CD4-positive, alpha-beta T cell (primary cell): ENCODE results near the gene LGALS8. TPM values are rescaled to one million over a fixed set of nuclear protein-coding genes. Genes with fewer than 3 reads are reported as not detected.

Experiments
- ATAC-seq: fragments of 200-7000 bp; cut with Tn5 transposase; one replicate; pipeline ENCODE4 v1.10.0; 2022; ENCODE audit warnings: mild to moderate bottlenecking; ENCODE audit not compliant: poor library complexity
- CTCF ChIA-PET: fragments of 350-600 bp; sonication (Branson Sonifier 250); formaldehyde crosslinking; loops from one replicate; lab custom pipeline; 2021; ENCODE audit warnings: antibody characterized with exemption, inconsistent platforms; lab: Charles Lee
- POLR2A ChIA-PET: fragments of 350-600 bp; sonication (Branson Sonifier 250); formaldehyde crosslinking; loops from one replicate; lab custom pipeline; 2021; ENCODE audit warnings: antibody characterized with exemption, inconsistent platforms; lab: Charles Lee
- DNase-seq, 14 experiments: peaks; one replicate each; pipeline ENCODE4 v3.0.0-alpha.2; 2013 to 2020; ENCODE audit warnings: mixed read lengths in 2 of 14
- H3K27ac ChIP-seq, 2 donors: one replicate each; pipeline versions ENCODE4 v1.5.1 to v1.7.0; 2013; ENCODE audit warnings: low read length in 2 of 2, low read depth in 1 of 2, mild to moderate bottlenecking in 1 of 2
- H3K27me3 ChIP-seq, 2 experiments: 1 replicate in 1 of 2; 2 replicates in 1 of 2; pipeline versions ENCODE4 v1.6.1 to v1.7.0; 2013; ENCODE audit warnings: low read length in 2 of 2, control low read depth in 1 of 2, mild to moderate bottlenecking in 1 of 2, moderate library complexity in 1 of 2; ENCODE audit not compliant: insufficient read depth in 2 of 2, control insufficient read depth in 1 of 2
- H3K36me3 ChIP-seq: one replicate; pipeline ENCODE4 v1.6.1; 2013; ENCODE audit warnings: low read length, control low read depth; ENCODE audit not compliant: insufficient read depth
- H3K4me1 ChIP-seq: one replicate; pipeline ENCODE4 v1.6.1; 2013; ENCODE audit warnings: low read length, control low read depth; ENCODE audit not compliant: insufficient read depth
- H3K4me3 ChIP-seq: one replicate; pipeline ENCODE4 v1.5.1; 2013; ENCODE audit warnings: mild to moderate bottlenecking, low read length, moderate library complexity
- H3K9me3 ChIP-seq, 2 experiments: 1 replicate in 1 of 2; 2 replicates in 1 of 2; pipeline versions ENCODE4 v1.6.1 to v1.7.0; 2013; ENCODE audit warnings: low read length in 2 of 2, mild to moderate bottlenecking in 2 of 2, control low read depth in 1 of 2, moderate library complexity in 1 of 2; ENCODE audit not compliant: control insufficient read depth in 1 of 2, insufficient read depth in 1 of 2
- H3K27ac Mint-ChIP-seq: one replicate; pipeline ENCODE4 v1.8.0; 2020; ENCODE audit warnings: mixed read lengths
- H3K27me3 Mint-ChIP-seq: one replicate; pipeline ENCODE4 v1.8.0; 2021; ENCODE audit warnings: mixed read lengths
- H3K36me3 Mint-ChIP-seq: one replicate; pipeline ENCODE4 v1.8.0; 2021; ENCODE audit warnings: low read depth, mixed read lengths
- H3K4me1 Mint-ChIP-seq: one replicate; pipeline ENCODE4 v1.8.0; 2021; ENCODE audit warnings: low read depth, mixed read lengths
- H3K4me3 Mint-ChIP-seq: one replicate; pipeline ENCODE4 v1.8.0; 2020; ENCODE audit warnings: mild to moderate bottlenecking, mixed read lengths
- H3K9me3 Mint-ChIP-seq: one replicate; pipeline ENCODE4 v1.8.0; 2020; ENCODE audit warnings: mixed read lengths
- intact Hi-C, 2 experiments: fragments of 100-400 bp; cut with DNase I in 1 of 2; cut with micrococcal nuclease in 1 of 2; formaldehyde crosslinking; loops; one replicate each; pipeline versions ENCODE4 v1.15.1 to v1.9.0; 2023 to 2025; cut with DNase I, micrococcal nuclease
- total RNA-seq, 174 experiments: library from RNA in 2 of 174; stranded (reverse) in 2 of 174; gene quantifications; one replicate each; pipeline ENCODE4 v1.2.3 and lab custom pipeline; 2021 to 2026
- TF ChIP-seq, protein P1 (sequence below): fragments of 200-600 bp; IDR thresholded peaks from one replicate; pipeline ENCODE4 v1.8.0; 2022; ENCODE audit warnings: antibody characterized with exemption, mild to moderate bottlenecking

Gene LGALS8
- total RNA-seq, 2 experiments from 2014 or later = 138 to 144 TPM

DNA sequence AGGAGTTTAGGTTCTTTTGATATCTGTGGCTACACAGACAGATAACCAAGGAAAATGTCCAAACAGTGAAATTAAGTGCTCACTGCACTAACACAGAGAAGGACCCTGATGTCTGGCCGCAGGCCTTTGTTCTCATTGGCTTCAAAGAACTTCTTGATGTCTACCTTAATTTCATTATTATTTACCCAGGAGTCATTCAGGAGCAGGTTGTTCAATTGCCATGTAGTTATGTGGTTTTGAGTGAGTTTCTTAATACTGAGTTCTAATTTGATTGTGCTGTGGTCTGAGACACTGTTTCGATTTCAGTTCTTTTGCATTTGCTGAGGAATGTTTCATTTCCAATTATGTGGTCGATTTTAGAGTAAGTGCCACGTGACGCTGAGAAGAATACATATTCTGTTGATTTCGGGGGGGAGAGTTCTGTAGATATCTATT is 15.2 kb upstream of the LGALS8 start:
- intact Hi-C loops = no loop called here
- no peak overlapping the region for H3K27ac ChIP-seq
- H3K27me3 ChIP-seq = no peaks in the 10 kb centered on the region
- H3K27me3 Mint-ChIP-seq = no peaks in the 10 kb centered on the region
- no peaks in the 10 kb centered on the region for H3K9me3 ChIP-seq
- H3K4me3 Mint-ChIP-seq = no peak overlapping the region
- H3K9me3 Mint-ChIP-seq = no peaks in the 10 kb centered on the region
- no peaks in the 10 kb centered on the region for H3K36me3 Mint-ChIP-seq
- ChIA-PET CTCF (no interaction called here), POLR2A (no interaction called here)
- H3K4me1 ChIP-seq = peaks cover 4% of the 10 kb centered on the region
- no peaks in the 10 kb centered on the region for H3K36me3 ChIP-seq
- H3K27ac Mint-ChIP-seq = peak overlapping the region; percentile 2
- DNase-seq (no peak), ATAC-seq (no peak)
- TF ChIP-seq, protein P1, sequence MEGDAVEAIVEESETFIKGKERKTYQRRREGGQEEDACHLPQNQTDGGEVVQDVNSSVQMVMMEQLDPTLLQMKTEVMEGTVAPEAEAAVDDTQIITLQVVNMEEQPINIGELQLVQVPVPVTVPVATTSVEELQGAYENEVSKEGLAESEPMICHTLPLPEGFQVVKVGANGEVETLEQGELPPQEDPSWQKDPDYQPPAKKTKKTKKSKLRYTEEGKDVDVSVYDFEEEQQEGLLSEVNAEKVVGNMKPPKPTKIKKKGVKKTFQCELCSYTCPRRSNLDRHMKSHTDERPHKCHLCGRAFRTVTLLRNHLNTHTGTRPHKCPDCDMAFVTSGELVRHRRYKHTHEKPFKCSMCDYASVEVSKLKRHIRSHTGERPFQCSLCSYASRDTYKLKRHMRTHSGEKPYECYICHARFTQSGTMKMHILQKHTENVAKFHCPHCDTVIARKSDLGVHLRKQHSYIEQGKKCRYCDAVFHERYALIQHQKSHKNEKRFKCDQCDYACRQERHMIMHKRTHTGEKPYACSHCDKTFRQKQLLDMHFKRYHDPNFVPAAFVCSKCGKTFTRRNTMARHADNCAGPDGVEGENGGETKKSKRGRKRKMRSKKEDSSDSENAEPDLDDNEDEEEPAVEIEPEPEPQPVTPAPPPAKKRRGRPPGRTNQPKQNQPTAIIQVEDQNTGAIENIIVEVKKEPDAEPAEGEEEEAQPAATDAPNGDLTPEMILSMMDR = no peak
- peaks cover 14% of the 10 kb centered on the region for H3K4me1 Mint-ChIP-seq
- no peak overlapping the region for H3K4me3 ChIP-seq

DNA sequence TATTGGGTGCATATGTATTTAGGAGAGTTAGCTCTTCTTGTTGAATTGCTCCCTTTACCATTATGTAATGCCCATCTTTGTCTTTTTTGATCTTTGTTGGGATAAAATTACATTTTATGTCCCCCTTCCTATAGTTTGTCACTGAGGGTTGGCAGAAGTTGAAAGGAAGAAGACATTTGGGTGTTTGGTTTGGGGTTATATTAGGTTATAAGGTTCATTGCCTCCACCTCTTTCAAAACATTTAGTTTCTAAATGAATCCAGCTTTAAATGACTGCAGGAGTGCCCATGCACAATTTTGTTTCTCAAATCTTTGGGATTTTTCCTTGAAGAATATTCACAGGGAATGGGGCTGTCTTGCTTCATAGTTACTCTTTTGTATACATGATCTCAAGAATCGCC is 14.6 kb upstream of the LGALS8 start:
- H3K4me1 Mint-ChIP-seq = peaks cover 14% of the 10 kb centered on the region
- Histone ChIP-seq H3K27ac (no peak overlapping the region), H3K9me3 (no peaks in the 10 kb centered on the region), H3K36me3 (no peaks in the 10 kb centered on the region), H3K4me3 (no peak overlapping the region), H3K27me3 (no peaks in the 10 kb centered on the region), H3K4me1 (peaks cover 4% of the 10 kb centered on the region)
- H3K27me3 Mint-ChIP-seq = no peaks in the 10 kb centered on the region
- no peaks in the 10 kb centered on the region for H3K9me3 Mint-ChIP-seq
- H3K27ac Mint-ChIP-seq = no peak overlapping the region
- ChIA-PET POLR2A (no interaction called here), CTCF (interaction anchor here (1.2 kb wide), 1 partner anchor 18 kb away, joined by 3 read pairs; no protein-coding TSS in a partner anchor)
- DNase-seq (no peak), ATAC-seq (no peak)
- no peaks in the 10 kb centered on the region for H3K36me3 Mint-ChIP-seq
- H3K4me3 Mint-ChIP-seq = no peak overlapping the region
- intact Hi-C loops = no loop called here
- TF ChIP-seq, protein P1 = no peak

DNA sequence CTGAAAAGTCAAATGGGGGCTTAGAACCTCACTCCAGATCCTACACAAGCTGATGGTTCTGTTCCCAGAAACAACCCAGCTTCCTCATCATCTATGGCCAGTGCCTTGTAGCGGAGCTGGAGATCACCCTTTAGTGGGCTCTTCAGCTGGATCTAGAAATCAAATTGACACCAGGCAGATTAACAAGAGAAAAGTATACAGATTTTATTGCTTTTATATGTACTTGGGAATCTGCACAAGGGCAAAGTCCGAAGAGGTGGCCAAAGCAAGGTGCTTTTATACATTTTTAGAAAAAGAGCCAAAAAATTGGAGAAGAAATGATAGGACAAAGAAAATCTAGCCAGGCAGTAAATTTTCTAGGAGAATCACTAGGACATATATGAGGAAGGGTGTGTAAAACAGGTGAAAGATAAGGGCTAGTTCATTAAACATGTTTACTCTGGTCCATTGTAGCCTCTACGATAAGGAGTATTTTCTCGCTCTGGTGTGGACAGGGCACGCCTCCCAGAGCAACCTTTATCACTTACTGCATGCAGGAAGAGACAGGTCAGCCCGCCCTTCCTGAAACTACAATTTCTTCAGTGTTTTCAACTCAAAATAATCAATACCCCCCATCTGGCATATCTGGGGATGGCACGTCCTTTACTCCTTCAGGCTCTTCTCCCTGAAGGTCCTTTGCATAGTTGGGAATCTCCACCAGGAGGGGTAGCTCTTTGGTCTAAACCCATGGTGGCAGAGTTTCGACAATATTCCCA is 14.0 kb upstream of the LGALS8 start:
- H3K9me3 Mint-ChIP-seq = no peaks in the 10 kb centered on the region
- H3K9me3 ChIP-seq = no peaks in the 10 kb centered on the region
- no peak overlapping the region for H3K27ac ChIP-seq
- ATAC-seq (no peak), DNase-seq (no peak)
- no peaks in the 10 kb centered on the region for H3K27me3 ChIP-seq
- H3K4me1 Mint-ChIP-seq = peaks cover 14% of the 10 kb centered on the region
- TF ChIP-seq, protein P1 = no peak
- POLR2A ChIA-PET = no interaction called here
- H3K4me3 ChIP-seq = no peak overlapping the region
- intact Hi-C loops = no loop called here
- H3K27ac Mint-ChIP-seq = no peak overlapping the region
- no peaks in the 10 kb centered on the region for H3K36me3 Mint-ChIP-seq
- H3K36me3 ChIP-seq = no peaks in the 10 kb centered on the region
- H3K27me3 Mint-ChIP-seq = no peaks in the 10 kb centered on the region
- H3K4me1 ChIP-seq = peaks cover 4% of the 10 kb centered on the region
- no peak overlapping the region for H3K4me3 Mint-ChIP-seq
- CTCF ChIA-PET = interaction anchor here (1.2 kb wide), 1 partner anchor 17 kb away, joined by 3 read pairs; no protein-coding TSS in a partner anchor
